Activated T-helper 1 cell treated with anti-CD3 and anti-CD28 coated beads, Interleukin-12 subunit alpha, Interleukin-12 subunit beta, Interleukin-2, Interleukin-4 antibody, amounts not matched to agents 30 ng/mL and 10 ng/mL and 1 ng/mL, durations not matched to agents 14 hours and 24 hours and 36 hours (primary cell): ENCODE data around the gene ATP1A2. TPM values are rescaled to one million over a fixed set of nuclear protein-coding genes. Genes with fewer than 3 reads are reported as not detected.

ENCODE experiments used
- DNase-seq: peaks from one replicate; pipeline ENCODE4 v3.0.0; 2021; ENCODE audit warnings: low spot score
- H3K27ac Mint-ChIP-seq: one replicate; pipeline ENCODE4 v1.8.0; 2021; ENCODE audit warnings: mild to moderate bottlenecking, mixed read lengths
- H3K27me3 Mint-ChIP-seq: one replicate; pipeline ENCODE4 v1.8.0; 2022; ENCODE audit warnings: mild to moderate bottlenecking, moderate library complexity, mixed read lengths; ENCODE audit not compliant: insufficient read depth
- H3K36me3 Mint-ChIP-seq: one replicate; pipeline ENCODE4 v1.8.0; 2021; ENCODE audit warnings: low read depth, mixed read lengths
- H3K4me1 Mint-ChIP-seq: one replicate; pipeline ENCODE4 v1.8.0; 2021; ENCODE audit warnings: low read depth, mixed read lengths
- H3K4me3 Mint-ChIP-seq: one replicate; pipeline ENCODE4 v1.8.0; 2021; ENCODE audit warnings: mild to moderate bottlenecking, moderate library complexity, mixed read lengths
- H3K9me3 Mint-ChIP-seq: one replicate; pipeline ENCODE4 v1.8.0; 2021; ENCODE audit warnings: mixed read lengths
- intact Hi-C: fragments of 100-400 bp; cut with micrococcal nuclease; formaldehyde crosslinking; loops from one replicate; pipeline ENCODE4 v1.15.1; 2024
- total RNA-seq: library from RNA; stranded (reverse); gene quantifications from 2 replicates; pipeline ENCODE4 v1.2.3, GENCODE V29; 2022

The ATP1A2 gene
- total RNA-seq, 1 donor from 2014 or later, result not detected

DNA sequence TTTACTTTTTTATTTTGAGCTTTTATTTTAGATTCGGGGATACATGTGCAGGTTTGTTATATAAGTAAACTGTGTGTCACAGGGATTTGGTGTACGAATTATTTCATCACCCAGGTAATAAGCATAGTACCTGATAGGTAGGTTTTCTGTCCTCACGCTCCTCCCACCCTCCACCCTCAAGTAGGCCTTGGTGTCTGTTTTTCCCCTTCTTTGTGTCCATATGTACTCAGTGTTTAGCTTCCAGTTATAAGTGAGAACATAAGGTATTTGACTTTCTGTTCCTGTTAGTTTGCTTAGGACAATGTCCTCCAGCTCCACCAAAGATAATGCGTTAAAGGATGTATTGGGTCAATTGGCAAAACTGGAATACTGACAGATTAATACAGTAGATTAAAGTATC, 41.6 kb downstream of the ATP1A2 start:
- DNase-seq, result no peak
- Mint-ChIP-seq H3K9me3 (no peaks in the 10 kb centered on the region), H3K4me3 (no peak overlapping the region), H3K36me3 (no peaks in the 10 kb centered on the region), H3K27ac (no peak overlapping the region), H3K4me1 (no peaks in the 10 kb centered on the region), H3K27me3 (peaks cover 12% of the 10 kb centered on the region)
- intact Hi-C loops, result no loop called here

DNA sequence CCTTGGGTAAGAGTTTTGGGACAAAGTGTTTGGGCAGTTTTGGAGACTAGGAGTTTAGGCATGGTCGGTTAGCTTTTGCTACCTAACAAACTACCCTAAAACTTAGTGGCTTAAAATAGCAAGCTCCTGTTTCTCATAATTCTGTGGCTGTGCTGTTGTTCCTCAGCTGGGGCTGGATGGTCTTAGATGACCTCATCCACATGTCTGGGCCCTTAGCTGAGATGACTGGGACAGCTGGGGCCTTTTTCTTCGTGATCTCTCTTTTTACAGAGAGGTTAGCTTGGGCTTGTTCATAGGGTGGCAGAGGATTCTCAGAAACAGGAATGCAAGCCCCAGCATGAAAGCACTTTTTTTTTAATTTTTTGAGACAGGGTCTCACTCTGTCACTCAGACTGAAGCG, 42.5 kb downstream of the ATP1A2 start:
- H3K27me3 Mint-ChIP-seq, result peaks cover 12% of the 10 kb centered on the region
- DNase-seq, result no peak
- no peak overlapping the region for H3K27ac Mint-ChIP-seq
- H3K9me3 Mint-ChIP-seq, result no peaks in the 10 kb centered on the region
- no peaks in the 10 kb centered on the region for H3K36me3 Mint-ChIP-seq
- H3K4me1 Mint-ChIP-seq, result no peaks in the 10 kb centered on the region
- intact Hi-C loops, result no loop called here
- no peak overlapping the region for H3K4me3 Mint-ChIP-seq

DNA sequence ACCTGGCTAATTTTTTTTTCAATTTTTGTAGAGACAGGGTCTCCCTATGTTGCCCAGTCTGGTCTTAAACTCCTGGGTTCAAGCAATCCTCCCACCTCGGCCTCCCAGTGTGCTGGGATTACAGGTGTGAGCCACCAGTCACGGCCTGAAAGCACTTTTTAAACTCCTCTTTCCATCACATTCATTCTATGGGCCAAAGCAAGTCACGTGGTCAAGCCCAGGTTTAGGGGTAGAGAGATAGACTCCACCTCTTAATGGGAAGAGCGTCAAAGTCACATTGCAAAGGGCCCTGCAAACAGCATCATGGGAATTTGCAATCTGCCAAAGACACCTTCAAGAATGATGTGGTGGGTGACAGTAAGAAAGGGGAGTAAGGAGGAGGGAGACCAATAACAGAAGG, 43.0 kb downstream of the ATP1A2 start:
- H3K27me3 Mint-ChIP-seq, result peaks cover 17% of the 10 kb centered on the region
- no peak for DNase-seq
- H3K36me3 Mint-ChIP-seq, result no peaks in the 10 kb centered on the region
- no peaks in the 10 kb centered on the region for H3K4me1 Mint-ChIP-seq
- intact Hi-C loops, result no loop called here
- no peaks in the 10 kb centered on the region for H3K9me3 Mint-ChIP-seq
- H3K27ac Mint-ChIP-seq, result no peak overlapping the region
- H3K4me3 Mint-ChIP-seq, result no peak overlapping the region

DNA sequence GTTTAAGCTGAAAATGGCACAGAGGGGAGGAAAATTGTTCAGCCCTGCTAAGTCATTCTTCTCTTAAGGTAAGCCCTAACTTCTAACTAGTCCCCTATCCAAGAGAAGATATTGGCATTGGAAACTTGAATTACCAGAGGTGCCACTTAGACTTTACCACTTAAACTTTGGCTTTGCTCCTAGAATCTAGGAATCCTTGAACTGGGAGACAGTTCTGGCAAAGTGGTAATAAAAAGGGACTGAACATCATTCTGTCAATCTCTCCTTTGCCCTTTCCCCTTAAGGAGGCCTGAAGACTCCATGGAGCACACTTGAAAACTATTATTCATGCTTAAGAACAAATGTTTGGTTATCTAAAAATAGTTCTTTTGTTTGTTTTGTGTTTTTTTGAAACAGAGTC, 44.3 kb downstream of the ATP1A2 start:
- intact Hi-C loops, result no loop called here
- no peak for DNase-seq
- H3K27ac Mint-ChIP-seq, result no peak overlapping the region

DNA sequence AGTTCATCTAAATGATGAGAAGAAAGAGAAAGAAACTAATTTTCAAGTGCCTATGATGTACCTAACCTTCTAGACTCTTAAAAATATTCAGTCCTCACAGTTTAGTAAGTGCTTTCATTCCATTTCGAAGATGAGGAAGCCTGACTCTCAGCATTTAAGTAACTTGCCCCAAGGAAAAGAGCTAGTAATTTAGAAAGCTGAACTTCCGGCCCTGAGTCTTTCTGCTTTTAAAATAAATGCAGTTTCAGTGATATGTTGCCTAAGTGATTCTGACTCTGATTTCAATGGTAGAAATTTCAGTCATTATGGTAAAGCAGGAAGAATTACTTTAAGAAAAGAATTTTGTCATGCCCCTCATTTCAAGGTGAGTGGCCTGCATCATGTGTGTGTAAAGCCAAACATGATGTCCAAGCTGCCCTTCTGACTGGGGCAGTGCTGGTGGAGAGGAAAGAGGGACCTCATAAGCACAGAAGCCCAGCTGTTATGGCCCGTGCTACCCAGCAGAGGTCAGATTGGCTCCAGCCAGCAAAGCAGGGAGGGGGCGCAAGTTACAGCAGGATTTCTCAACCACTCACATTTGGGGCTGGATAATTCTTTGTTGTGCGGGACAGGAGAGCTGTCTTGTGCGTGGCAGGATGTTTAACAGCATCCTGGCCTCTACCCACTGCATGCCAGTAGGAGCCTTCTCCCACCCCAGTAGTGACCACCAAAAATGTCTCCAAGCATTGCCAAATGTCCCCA, 46.6 kb downstream of the ATP1A2 start:
- intact Hi-C loops, result no loop called here
- no peaks in the 10 kb centered on the region for H3K4me1 Mint-ChIP-seq
- no peak for DNase-seq
- no peak overlapping the region for H3K4me3 Mint-ChIP-seq
- no peak overlapping the region for H3K27ac Mint-ChIP-seq
- H3K36me3 Mint-ChIP-seq, result no peaks in the 10 kb centered on the region
- H3K27me3 Mint-ChIP-seq, result peaks cover 29% of the 10 kb centered on the region
- no peaks in the 10 kb centered on the region for H3K9me3 Mint-ChIP-seq

More for the DNA sequence above, 44.3 kb downstream of the ATP1A2 start:
- Mint-ChIP-seq H3K9me3 (no peaks in the 10 kb centered on the region), H3K4me3 (no peak overlapping the region), H3K27me3 (peaks cover 24% of the 10 kb centered on the region), H3K4me1 (no peaks in the 10 kb centered on the region), H3K36me3 (no peaks in the 10 kb centered on the region)

DNA sequence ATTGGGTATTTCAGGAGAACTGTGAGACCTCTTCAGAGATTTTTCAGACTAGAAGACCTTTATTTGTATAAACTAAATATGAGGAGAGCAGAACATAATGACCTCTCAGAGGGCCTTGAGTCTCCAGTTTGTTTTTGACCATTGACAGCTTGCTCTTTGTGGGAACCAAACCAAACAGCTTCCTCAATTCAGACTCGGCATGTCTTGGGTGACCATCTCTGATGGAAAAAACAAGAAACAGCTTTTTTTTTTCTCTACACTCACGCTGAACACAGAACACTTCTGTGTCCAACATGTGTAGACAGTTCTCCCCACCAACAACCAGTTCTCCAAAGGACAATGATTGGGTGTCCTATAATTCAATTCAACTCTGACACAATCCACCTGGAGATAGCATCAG, 47.4 kb downstream of the ATP1A2 start:
- intact Hi-C loops, result no loop called here
- DNase-seq, result no peak
- peaks cover 28% of the 10 kb centered on the region for H3K27me3 Mint-ChIP-seq
- H3K4me3 Mint-ChIP-seq, result no peak overlapping the region
- no peaks in the 10 kb centered on the region for H3K4me1 Mint-ChIP-seq
- H3K36me3 Mint-ChIP-seq, result no peaks in the 10 kb centered on the region
- H3K27ac Mint-ChIP-seq, result no peak overlapping the region
- H3K9me3 Mint-ChIP-seq, result no peaks in the 10 kb centered on the region

DNA sequence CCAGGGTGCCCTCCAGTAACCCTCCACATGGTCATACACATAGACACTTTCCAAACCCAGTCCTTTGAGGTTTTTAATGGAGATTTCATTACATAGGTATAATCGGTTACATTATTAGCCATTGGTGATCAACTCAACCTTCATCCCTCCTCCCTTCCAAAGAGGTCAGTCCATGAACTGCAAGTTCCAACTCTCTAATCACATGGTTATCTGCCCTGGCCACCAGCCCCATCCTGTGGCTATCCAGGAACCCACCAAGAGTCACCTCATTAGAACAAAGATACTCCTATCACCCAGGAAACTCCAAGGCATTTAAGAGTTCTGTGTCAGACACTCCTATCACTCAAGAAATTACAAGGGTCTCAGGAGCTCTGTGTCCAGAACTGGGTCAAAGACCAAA, 48.1 kb downstream of the ATP1A2 start:
- no peak for DNase-seq
- intact Hi-C loops, result no loop called here
- H3K4me3 Mint-ChIP-seq, result no peak overlapping the region

DNA sequence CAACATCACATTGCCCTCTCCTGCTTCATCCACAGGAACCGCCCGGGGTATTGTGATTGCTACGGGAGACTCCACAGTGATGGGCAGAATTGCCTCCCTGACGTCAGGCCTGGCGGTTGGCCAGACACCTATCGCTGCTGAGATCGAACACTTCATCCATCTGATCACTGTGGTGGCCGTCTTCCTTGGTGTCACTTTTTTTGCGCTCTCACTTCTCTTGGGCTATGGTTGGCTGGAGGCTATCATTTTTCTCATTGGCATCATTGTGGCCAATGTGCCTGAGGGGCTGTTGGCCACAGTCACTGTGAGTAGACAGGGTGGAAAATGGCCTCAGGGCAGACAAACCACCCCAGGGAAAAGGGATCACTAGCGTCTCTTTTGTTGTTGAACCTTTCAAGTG, 48.6 kb downstream of the ATP1A2 start:
- no peak overlapping the region for H3K4me3 Mint-ChIP-seq
- no peak for DNase-seq
- no peak overlapping the region for H3K27ac Mint-ChIP-seq
- no peaks in the 10 kb centered on the region for H3K36me3 Mint-ChIP-seq
- intact Hi-C loops, result no loop called here
- no peaks in the 10 kb centered on the region for H3K4me1 Mint-ChIP-seq
- H3K27me3 Mint-ChIP-seq, result peaks cover 31% of the 10 kb centered on the region
- H3K9me3 Mint-ChIP-seq, result no peaks in the 10 kb centered on the region

More for the DNA sequence above, 48.1 kb downstream of the ATP1A2 start:
- Mint-ChIP-seq H3K27me3 (peaks cover 29% of the 10 kb centered on the region), H3K27ac (no peak overlapping the region), H3K9me3 (no peaks in the 10 kb centered on the region), H3K36me3 (no peaks in the 10 kb centered on the region), H3K4me1 (no peaks in the 10 kb centered on the region)

DNA sequence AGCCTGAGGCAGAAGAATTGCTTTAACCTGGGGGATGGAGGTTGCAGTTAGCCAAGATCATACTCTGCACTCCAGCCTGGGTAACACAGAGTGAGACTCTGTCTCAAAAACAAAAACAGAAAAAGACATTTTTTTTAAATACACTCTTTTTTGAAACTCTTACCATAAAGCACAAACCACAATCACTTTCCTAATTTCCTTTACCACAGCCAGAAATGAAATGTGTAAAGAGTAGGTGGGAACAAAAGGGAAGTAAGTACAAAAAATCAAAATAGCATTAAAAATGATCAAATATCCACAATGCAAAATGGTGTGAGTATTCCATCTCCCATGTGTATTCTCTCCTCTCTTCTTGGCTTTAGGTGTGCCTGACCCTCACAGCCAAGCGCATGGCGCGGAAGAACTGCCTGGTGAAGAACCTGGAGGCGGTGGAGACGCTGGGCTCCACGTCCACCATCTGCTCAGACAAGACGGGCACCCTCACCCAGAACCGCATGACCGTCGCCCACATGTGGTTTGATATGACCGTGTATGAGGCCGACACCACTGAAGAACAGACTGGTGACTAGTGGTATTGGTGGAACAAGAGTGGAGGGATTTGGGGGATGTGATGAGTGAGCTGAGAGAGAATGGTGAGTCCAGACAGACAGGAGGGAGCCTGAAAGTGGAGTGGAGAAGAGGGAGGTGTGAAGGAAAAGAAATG, 50.8 kb downstream of the ATP1A2 start:
- Mint-ChIP-seq H3K9me3 (no peaks in the 10 kb centered on the region), H3K27ac (no peak overlapping the region), H3K4me1 (peaks cover 8% of the 10 kb centered on the region), H3K36me3 (no peaks in the 10 kb centered on the region), H3K27me3 (peaks cover 33% of the 10 kb centered on the region), H3K4me3 (no peak overlapping the region)
- no peak for DNase-seq
- intact Hi-C loops, result no loop called here

DNA sequence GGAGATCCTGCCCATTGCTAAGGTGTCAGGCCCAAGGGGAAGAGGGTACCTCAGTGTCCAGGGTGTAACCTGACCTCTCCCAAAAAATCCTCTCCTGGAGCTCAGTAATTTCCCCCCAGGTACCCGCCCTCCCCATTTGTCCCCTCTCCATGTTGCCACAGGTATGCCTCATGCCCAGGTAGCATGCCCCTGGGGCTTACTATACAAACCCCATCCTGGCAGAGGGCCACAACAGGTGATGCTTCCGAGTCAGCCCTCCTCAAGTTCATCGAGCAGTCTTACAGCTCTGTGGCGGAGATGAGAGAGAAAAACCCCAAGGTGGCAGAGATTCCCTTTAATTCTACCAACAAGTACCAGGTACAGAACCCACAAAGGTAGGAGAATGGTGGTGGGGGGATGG, 51.5 kb downstream of the ATP1A2 start:
- H3K9me3 Mint-ChIP-seq, result no peaks in the 10 kb centered on the region
- H3K4me1 Mint-ChIP-seq, result peaks cover 8% of the 10 kb centered on the region
- no peak overlapping the region for H3K4me3 Mint-ChIP-seq
- H3K27ac Mint-ChIP-seq, result no peak overlapping the region
- H3K36me3 Mint-ChIP-seq, result no peaks in the 10 kb centered on the region
- intact Hi-C loops, result no loop called here
- no peak for DNase-seq
- H3K27me3 Mint-ChIP-seq, result peaks cover 32% of the 10 kb centered on the region

DNA sequence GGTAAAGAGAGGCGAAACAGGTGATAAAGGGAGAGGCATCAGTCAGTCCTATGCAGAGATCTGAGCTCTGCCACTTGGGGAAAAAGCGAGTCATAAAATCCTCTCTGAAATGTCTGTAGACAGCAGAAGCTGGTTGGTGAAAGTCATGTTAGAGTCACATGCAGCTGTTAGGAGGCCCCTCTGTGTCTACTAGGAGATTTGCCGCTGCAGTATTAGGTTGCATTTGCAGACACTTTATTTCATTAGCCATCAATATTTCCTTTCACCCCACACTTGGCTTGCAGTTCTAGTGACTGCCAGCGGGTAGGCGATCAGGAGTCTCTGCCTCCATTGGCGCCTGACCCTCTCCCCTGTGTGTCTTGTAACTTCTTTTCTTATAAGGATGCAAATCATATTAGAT, 52.0 kb downstream of the ATP1A2 start:
- DNase-seq, result no peak
- no peak overlapping the region for H3K4me3 Mint-ChIP-seq
- H3K4me1 Mint-ChIP-seq, result peaks cover 8% of the 10 kb centered on the region
- no peaks in the 10 kb centered on the region for H3K9me3 Mint-ChIP-seq
- intact Hi-C loops, result no loop called here
- H3K27ac Mint-ChIP-seq, result no peak overlapping the region
- no peaks in the 10 kb centered on the region for H3K36me3 Mint-ChIP-seq
- H3K27me3 Mint-ChIP-seq, result peaks cover 33% of the 10 kb centered on the region

DNA sequence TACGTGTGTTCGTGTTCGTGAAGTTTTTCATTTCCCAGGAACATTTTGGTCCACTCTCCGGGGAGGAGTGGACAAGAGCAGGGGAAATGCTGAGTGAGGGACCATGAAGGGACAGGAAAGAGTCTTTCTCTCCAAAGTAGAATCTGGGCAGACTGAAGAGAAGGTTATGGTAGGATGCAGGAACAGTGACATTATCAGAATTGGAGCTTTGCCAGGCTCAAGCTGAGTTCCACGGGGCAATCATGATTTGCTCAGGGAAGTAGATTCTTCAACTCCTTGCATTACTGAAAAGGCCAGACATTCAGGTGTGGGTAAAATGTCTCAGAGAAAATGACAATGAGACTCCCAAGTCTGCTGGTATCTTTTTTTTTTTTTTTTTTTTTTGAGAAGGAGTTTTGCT, 52.5 kb downstream of the ATP1A2 start:
- H3K36me3 Mint-ChIP-seq, result no peaks in the 10 kb centered on the region
- no peak overlapping the region for H3K4me3 Mint-ChIP-seq
- peaks cover 8% of the 10 kb centered on the region for H3K4me1 Mint-ChIP-seq
- H3K27ac Mint-ChIP-seq, result no peak overlapping the region
- H3K9me3 Mint-ChIP-seq, result no peaks in the 10 kb centered on the region
- DNase-seq, result no peak
- intact Hi-C loops, result no loop called here
- H3K27me3 Mint-ChIP-seq, result peaks cover 35% of the 10 kb centered on the region

DNA sequence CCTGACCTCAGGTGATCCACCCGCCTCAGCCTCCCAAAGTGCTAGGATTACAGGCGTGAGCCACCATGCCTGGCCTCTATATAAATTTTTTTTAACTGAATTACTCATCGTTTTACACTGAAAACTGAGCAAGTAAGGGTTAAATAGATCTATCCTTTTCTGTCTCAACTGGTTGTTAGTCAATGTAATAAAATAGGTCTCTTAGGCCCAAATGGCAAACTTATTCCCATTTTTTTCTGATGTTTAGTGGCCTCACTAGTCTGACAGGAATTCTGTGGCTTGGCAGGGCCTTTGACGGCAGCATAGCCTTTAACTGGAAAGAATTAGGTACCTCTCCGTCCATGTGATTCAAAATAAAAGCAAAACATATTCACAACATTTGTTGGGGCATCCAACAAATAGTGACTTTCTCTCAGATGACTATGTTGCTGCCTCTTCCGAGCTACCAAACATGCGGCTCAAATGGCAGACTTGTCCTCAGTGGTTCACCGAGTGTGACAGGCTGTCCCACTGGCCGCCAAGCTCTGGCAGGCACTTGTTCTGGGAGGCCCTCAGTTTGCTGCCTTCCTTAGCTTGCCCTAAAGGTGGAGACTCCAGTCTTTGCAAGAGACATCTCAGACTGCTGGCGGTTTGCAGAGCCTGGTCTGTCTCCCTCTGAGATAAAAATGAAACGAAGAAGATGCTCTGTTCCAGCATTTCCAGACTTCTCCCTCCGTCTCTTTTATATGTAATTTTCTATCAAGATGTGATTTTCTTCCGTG, 53.2 kb downstream of the ATP1A2 start:
- Mint-ChIP-seq H3K27ac (no peak overlapping the region), H3K4me3 (no peak overlapping the region), H3K9me3 (no peaks in the 10 kb centered on the region), H3K4me1 (peaks cover 8% of the 10 kb centered on the region), H3K36me3 (no peaks in the 10 kb centered on the region), H3K27me3 (peaks cover 34% of the 10 kb centered on the region)
- intact Hi-C loops, result no loop called here
- no peak for DNase-seq
